Astrocyte of the cerebellum (primary cell): Measurements from ENCODE around the gene SLX4IP.
"Not testable (repeated sequence)": the region's sequence is repeated elsewhere in the genome, so short reads cannot be mapped to it uniquely, and the experiment has no call there.

Experiments used
- DNase-seq: peaks from one replicate; pipeline ENCODE4 v3.0.0-alpha.2; 2011; ENCODE audit warnings: low read depth
- H3K4me3 ChIP-seq: 2 replicates; pipeline ENCODE4 v1.5.1; 2011; ENCODE audit warnings: mild to moderate bottlenecking, low read depth, low read length, moderate library complexity
- CTCF ChIP-seq: IDR thresholded peaks from 2 replicates; pipeline ENCODE4 v1.5.1; 2012; ENCODE audit warnings: low read length, low read depth, moderate library complexity, mild to moderate bottlenecking; ENCODE audit errors: missing control alignments
- in situ Hi-C: cut with HindIII; loops from 2 replicates; pipeline ENCODE4 v1.10.0; 2017; ENCODE audit warnings: low sequenced_read_pairs

SLX4IP gene

GRCh38 chr20:10581823-10582222, 146.7 kb downstream of the SLX4IP start:
- no peak for DNase-seq
- in situ Hi-C loops, result no loop called here
- H3K4me3 ChIP-seq, result no peak overlapping the region
- no peak for TF ChIP-seq CTCF

GRCh38 chr20:10584371-10584770, 149.3 kb downstream of the SLX4IP start:
- DNase-seq, result no peak
- in situ Hi-C loops, result no loop called here
- TF ChIP-seq CTCF, result no peak
- no peak overlapping the region for H3K4me3 ChIP-seq

- TF ChIP-seq CTCF, result no peak
- H3K4me3 ChIP-seq, result no peak overlapping the region
- in situ Hi-C loops, result no loop called here
- no peak for DNase-seq
These were observed 150.2 kb downstream of the SLX4IP start for GRCh38 chr20:10585308-10585707.

- no peak for TF ChIP-seq CTCF
- no peak for DNase-seq
- in situ Hi-C loops, result no loop called here
- H3K4me3 ChIP-seq, result no peak overlapping the region
These were observed 151.2 kb downstream of the SLX4IP start for GRCh38 chr20:10586296-10586695.

GRCh38 chr20:10590446-10590845, 155.3 kb downstream of the SLX4IP start:
- H3K4me3 ChIP-seq, DNase-seq, in situ Hi-C loops: not testable (repeated sequence)

- no peak for TF ChIP-seq CTCF
- in situ Hi-C loops, result no loop called here
- H3K4me3 ChIP-seq, result no peak overlapping the region
- no peak for DNase-seq
These were observed 156.0 kb downstream of the SLX4IP start for GRCh38 chr20:10590950-10591671.

- in situ Hi-C loops, result no loop called here
- TF ChIP-seq CTCF, result no peak
- no peak overlapping the region for H3K4me3 ChIP-seq
- no peak for DNase-seq
These were observed 156.9 kb downstream of the SLX4IP start for GRCh38 chr20:10591946-10592521.
